GM20000 (cell line): ENCODE results near the gene DRD4.
"Not testable (repeated sequence)": the region's sequence is repeated elsewhere in the genome, so short reads cannot be mapped to it uniquely, and the experiment has no call there.

Experiments
- DNase-seq: peaks from one replicate; pipeline ENCODE4 v3.0.0; 2012; ENCODE audit warnings: low spot score
- CTCF ChIP-seq: IDR thresholded peaks from 2 replicates; pipeline ENCODE4 v1.5.1; 2012; ENCODE audit warnings: mild to moderate bottlenecking, control low read depth; ENCODE audit errors: extremely low read depth, missing control alignments

The DRD4 gene

GRCh38 chr11:650482-650881, 13.4 kb downstream of the DRD4 start:
- no peak for DNase-seq
- TF ChIP-seq CTCF: no peak

GRCh38 chr11:653136-653535, 16.1 kb downstream of the DRD4 start:
- DNase-seq: not testable (repeated sequence)

GRCh38 chr11:653837-654236, 16.8 kb downstream of the DRD4 start:
- DNase-seq: no peak
- TF ChIP-seq CTCF: no peak

- not testable (repeated sequence) for DNase-seq
Observed at GRCh38 chr11:654444-654843, 17.4 kb downstream of the DRD4 start.

GRCh38 chr11:655036-655726, 18.1 kb downstream of the DRD4 start:
- DNase-seq: no peak
- no peak for TF ChIP-seq CTCF

- TF ChIP-seq CTCF: no peak
- no peak for DNase-seq
Observed at GRCh38 chr11:656426-656825, 19.4 kb downstream of the DRD4 start.

GRCh38 chr11:656866-657265, 19.8 kb downstream of the DRD4 start:
- no peak for TF ChIP-seq CTCF
- DNase-seq: no peak

GRCh38 chr11:657691-658126, 20.6 kb downstream of the DRD4 start:
- DNase-seq: no peak
- TF ChIP-seq CTCF: no peak
